DOHH2 (cell line): ENCODE results near the gene BCL2.
A peak's percentile ranks its signal among the peaks of the same experiment; 100 is the strongest.

Experiments used
- H3F3A ChIP-seq: fragments of 200-600 bp; sonication (generic), shearing (Covaris generic); 2 replicates; pipeline ENCODE4 v1.6.0; 2016; ENCODE audit warnings: antibody characterized with exemption, mild to moderate bottlenecking; ENCODE audit not compliant: control insufficient read depth, insufficient read depth
- H3K27ac ChIP-seq: fragments of 200-600 bp; sonication (generic); 2 replicates; pipeline ENCODE4 v1.5.1; 2014; ENCODE audit warnings: low read depth, mild to moderate bottlenecking, low read length, moderate library complexity
- H3K27me3 ChIP-seq: fragments of 200-600 bp; sonication (generic); 2 replicates; pipeline ENCODE4 v1.6.1; 2014; ENCODE audit warnings: mild to moderate bottlenecking, low read length, mixed read lengths; ENCODE audit not compliant: control insufficient read depth
- H3K36me3 ChIP-seq: fragments of 200-600 bp; sonication (generic); 2 replicates; pipeline ENCODE4 v1.6.1; 2014; ENCODE audit warnings: mild to moderate bottlenecking, low read length, moderate library complexity, mixed read lengths; ENCODE audit not compliant: control insufficient read depth
- H3K4me1 ChIP-seq: fragments of 200-600 bp; sonication (generic); 2 replicates; pipeline ENCODE4 v1.6.1; 2014; ENCODE audit warnings: mild to moderate bottlenecking, low read length, mixed read lengths; ENCODE audit not compliant: control insufficient read depth
- H3K4me2 ChIP-seq: fragments of 200-600 bp; sonication (generic); 2 replicates; pipeline ENCODE4 v1.6.0; 2014; ENCODE audit warnings: mild to moderate bottlenecking, low read length, moderate library complexity
- H3K4me3 ChIP-seq: fragments of 200-600 bp; sonication (generic); 2 replicates; pipeline ENCODE4 v1.5.1; 2014; ENCODE audit warnings: mild to moderate bottlenecking, low read length, mixed read lengths
- H3K79me2 ChIP-seq: fragments of 200-600 bp; sonication (generic); 2 replicates; pipeline ENCODE4 v1.6.1; 2014; ENCODE audit warnings: mild to moderate bottlenecking, low read length, mixed read lengths; ENCODE audit not compliant: control insufficient read depth
- H3K9me2 ChIP-seq: fragments of 200-600 bp; sonication (generic); replicated peaks from 2 replicates; pipeline ENCODE4 v1.6.1; 2014; ENCODE audit warnings: mild to moderate bottlenecking, low read length, mixed read lengths; ENCODE audit not compliant: control insufficient read depth
- H3K9me3 ChIP-seq: fragments of 200-600 bp; sonication (generic); 2 replicates; pipeline ENCODE4 v1.6.1; 2014; ENCODE audit warnings: antibody characterized with exemption, low read length, mixed read lengths; ENCODE audit not compliant: control insufficient read depth, insufficient read depth
- H4K20me1 ChIP-seq: fragments of 200-600 bp; sonication (generic); 2 replicates; pipeline ENCODE4 v1.6.0; 2014; ENCODE audit warnings: low read depth, mild to moderate bottlenecking, antibody characterized with exemption, low read length, moderate library complexity; ENCODE audit not compliant: control insufficient read depth, insufficient read depth
- EZH2phosphoT487 ChIP-seq: fragments of 200-600 bp; sonication (generic); IDR thresholded peaks from 2 replicates; pipeline ENCODE4 v1.6.1; 2017; ENCODE audit warnings: borderline replicate concordance, mild to moderate bottlenecking, antibody characterized with exemption, low read length, moderate library complexity, mixed read lengths
- TF ChIP-seq, protein P1 (sequence below): fragments of 200-600 bp; sonication (generic); IDR thresholded peaks from one replicate; pipeline ENCODE4 v1.5.1; 2014; ENCODE audit warnings: antibody characterized with exemption, mild to moderate bottlenecking, low read depth, low read length; ENCODE audit not compliant: poor library complexity, severe bottlenecking

The BCL2 gene

DNA sequence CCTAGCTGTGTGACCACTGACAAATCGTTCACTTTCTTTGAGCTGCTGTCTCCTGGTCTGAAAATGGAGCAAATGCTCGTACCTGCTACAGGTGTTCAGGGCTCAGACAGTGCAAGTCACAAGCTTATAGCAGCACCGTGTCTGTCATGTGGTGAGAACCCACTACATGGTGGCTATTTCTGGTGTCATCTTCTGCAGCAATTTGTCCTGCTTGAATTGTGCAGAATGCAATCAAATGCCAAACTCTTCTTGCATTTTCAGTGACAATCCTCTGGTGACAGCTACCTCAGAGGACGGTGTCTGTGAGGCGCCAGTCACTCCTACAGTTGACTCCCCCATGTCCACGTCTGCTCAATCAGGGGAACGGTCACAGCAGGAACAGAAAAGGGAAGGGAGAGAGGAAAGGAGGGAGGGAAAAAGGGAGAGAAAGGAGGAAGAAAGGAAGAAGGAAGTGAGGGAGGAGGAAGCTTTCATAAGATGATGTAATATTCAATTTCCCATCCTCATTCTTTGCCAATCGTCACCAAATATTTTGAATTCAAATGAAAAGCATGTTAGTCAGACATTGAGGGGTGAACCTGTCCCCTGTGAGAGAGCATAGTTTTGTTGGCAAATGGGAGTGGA lies 122.2 kb downstream of the BCL2 start:
- no peaks in the 10 kb centered on the region for H3K9me2 ChIP-seq
- peaks cover 98% of the 10 kb centered on the region for H3K79me2 ChIP-seq

DNA sequence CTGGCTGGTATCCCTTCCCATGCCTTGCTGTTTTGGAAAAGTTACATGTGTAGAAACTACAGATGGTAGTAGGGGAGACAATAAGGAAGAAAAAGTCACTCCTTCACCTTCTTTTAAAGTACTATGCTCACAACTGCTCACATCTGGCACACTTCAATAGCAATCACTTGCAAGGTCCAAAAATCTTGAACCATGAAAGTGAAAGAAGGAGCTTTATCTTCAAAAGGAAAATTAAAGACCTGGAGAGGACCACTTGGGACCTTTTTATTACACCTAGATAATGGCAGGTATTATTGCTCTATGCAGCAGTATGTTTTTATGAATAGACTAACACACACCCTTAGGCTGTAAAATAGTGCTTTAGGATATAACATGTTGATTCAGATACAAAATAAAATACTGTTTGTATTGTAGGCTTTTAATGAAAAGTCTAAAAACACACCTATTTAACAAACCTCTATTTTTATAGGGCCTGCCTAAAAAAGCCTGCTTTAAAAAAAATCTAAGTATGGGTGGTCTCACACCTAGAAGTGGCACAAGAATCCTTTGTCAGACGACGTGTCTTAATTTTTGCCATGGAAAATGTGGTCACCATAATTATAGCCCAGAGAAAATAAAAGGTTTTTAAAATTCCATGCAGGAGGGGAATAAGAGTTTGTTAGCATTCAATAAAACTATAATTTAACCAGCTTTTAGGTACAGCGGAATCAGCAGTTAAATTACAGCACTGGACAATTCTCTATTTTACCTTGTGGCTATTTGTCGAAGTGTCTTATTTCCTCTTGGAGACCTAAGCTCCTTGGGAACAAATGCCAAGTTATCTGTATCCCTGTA lies 124.0 kb downstream of the BCL2 start:
- H3K9me2 ChIP-seq: no peaks in the 10 kb centered on the region
- no peak overlapping the region for H3K4me3 ChIP-seq
- no peak overlapping the region for H3K4me2 ChIP-seq
- peaks cover 53% of the 10 kb centered on the region for H3K4me1 ChIP-seq
- peaks cover 52% of the 10 kb centered on the region for H3K36me3 ChIP-seq
- H3K27ac ChIP-seq: no peak overlapping the region
- peaks cover 4% of the 10 kb centered on the region; the same call in 1 of the 2 replicates for H3F3A ChIP-seq
- no peak for TF ChIP-seq EZH2phosphoT487
- H3K79me2 ChIP-seq: peaks cover 96% of the 10 kb centered on the region
- peaks cover 9% of the 10 kb centered on the region; the same call in 1 of the 2 replicates for H4K20me1 ChIP-seq
- no peaks in the 10 kb centered on the region for H3K9me3 ChIP-seq
- H3K27me3 ChIP-seq: no peaks in the 10 kb centered on the region

More for the DNA sequence above, 122.2 kb downstream of the BCL2 start:
- H3K9me3 ChIP-seq: no peaks in the 10 kb centered on the region
- peaks cover 50% of the 10 kb centered on the region for H3K36me3 ChIP-seq
- peak overlapping the region; percentile 7; the same call in 1 of the 2 replicates for H3K4me2 ChIP-seq
- TF ChIP-seq, protein P1, sequence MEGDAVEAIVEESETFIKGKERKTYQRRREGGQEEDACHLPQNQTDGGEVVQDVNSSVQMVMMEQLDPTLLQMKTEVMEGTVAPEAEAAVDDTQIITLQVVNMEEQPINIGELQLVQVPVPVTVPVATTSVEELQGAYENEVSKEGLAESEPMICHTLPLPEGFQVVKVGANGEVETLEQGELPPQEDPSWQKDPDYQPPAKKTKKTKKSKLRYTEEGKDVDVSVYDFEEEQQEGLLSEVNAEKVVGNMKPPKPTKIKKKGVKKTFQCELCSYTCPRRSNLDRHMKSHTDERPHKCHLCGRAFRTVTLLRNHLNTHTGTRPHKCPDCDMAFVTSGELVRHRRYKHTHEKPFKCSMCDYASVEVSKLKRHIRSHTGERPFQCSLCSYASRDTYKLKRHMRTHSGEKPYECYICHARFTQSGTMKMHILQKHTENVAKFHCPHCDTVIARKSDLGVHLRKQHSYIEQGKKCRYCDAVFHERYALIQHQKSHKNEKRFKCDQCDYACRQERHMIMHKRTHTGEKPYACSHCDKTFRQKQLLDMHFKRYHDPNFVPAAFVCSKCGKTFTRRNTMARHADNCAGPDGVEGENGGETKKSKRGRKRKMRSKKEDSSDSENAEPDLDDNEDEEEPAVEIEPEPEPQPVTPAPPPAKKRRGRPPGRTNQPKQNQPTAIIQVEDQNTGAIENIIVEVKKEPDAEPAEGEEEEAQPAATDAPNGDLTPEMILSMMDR: no peak
- TF ChIP-seq EZH2phosphoT487: no peak
- H3K4me3 ChIP-seq: no peak overlapping the region
- peaks cover 43% of the 10 kb centered on the region for H3K4me1 ChIP-seq
- peak overlapping the region; percentile 39 for H3K27ac ChIP-seq
- H4K20me1 ChIP-seq: peaks cover 9% of the 10 kb centered on the region; the same call in 1 of the 2 replicates
- H3F3A ChIP-seq: peaks cover 4% of the 10 kb centered on the region; the same call in 1 of the 2 replicates
- no peaks in the 10 kb centered on the region for H3K27me3 ChIP-seq

DNA sequence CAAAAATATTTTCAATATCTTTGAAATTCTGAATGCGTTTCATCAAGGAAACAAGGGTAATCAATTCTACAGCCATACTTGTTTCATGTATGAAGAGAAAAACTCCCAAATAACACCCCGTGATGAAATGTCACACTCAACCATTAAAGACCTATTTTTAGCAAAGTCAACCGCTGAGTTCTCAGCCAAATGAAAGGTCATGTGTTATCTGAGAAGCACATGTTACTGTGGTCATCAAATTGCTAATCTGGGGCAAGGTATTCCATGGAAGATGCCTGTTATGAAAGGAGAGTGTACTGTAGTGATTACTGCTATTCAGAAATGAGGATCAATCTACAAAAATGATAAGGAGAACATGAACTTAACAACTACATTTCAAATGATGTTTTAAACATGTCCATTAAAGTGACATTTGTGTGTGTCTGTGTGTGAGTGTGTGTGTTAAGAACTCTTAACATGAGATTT lies 126.7 kb downstream of the BCL2 start:
- H3K27ac ChIP-seq: no peak overlapping the region

More for the DNA sequence above, 126.7 kb downstream of the BCL2 start:
- H3K9me3 ChIP-seq: no peaks in the 10 kb centered on the region
- peaks cover 4% of the 10 kb centered on the region for H3F3A ChIP-seq
- peaks cover 41% of the 10 kb centered on the region for H3K36me3 ChIP-seq
- no peak for TF ChIP-seq EZH2phosphoT487
- TF ChIP-seq, protein P1: no peak
- 0 out of 2 replicates have a peak, but pooled peaks cover under 1% of the 10 kb centered on the region for H4K20me1 ChIP-seq
- no peaks in the 10 kb centered on the region for H3K27me3 ChIP-seq
- H3K4me2 ChIP-seq: no peak overlapping the region
- H3K4me3 ChIP-seq: no peak overlapping the region
- no peaks in the 10 kb centered on the region for H3K9me2 ChIP-seq
- H3K4me1 ChIP-seq: peaks cover 50% of the 10 kb centered on the region
- H3K79me2 ChIP-seq: peaks cover 93% of the 10 kb centered on the region
